GM12878 (cell line): ENCODE results near the gene PFKL. TPM values are rescaled to one million over a fixed set of nuclear protein-coding genes. Genes with fewer than 3 reads are reported as not detected.

Experiments used
- ATAC-seq: fragments of 200-7000 bp; cut with Tn5 transposase; 3 replicates; pipeline ENCODE4 v1.9.1; 2020; ENCODE audit warnings: mild to moderate bottlenecking, moderate library complexity
- BruUV-seq: library from RNA; stranded (reverse); fragments of 400-500 nt; replicated peaks from 2 replicates; lab custom pipeline; 2021; lab: Mats Ljungman, UMichigan
- CTCF ChIA-PET: fragments of 300-600 bp; sonication (Branson Sonifier 250); formaldehyde crosslinking; extraction: SDS; loops from one replicate; lab custom pipeline; 2021; ENCODE audit warnings: inconsistent platforms; lab: Yijun Ruan, JAX
- POLR2A ChIA-PET: fragments of 350-600 bp; formaldehyde crosslinking; extraction: SDS; loops from one replicate; lab custom pipeline; 2021; ENCODE audit warnings: inconsistent platforms; lab: Charles Lee
- RAD21 ChIA-PET: fragments of 300-600 bp; sonication (Branson Sonifier 250); formaldehyde crosslinking; loops from one replicate; lab custom pipeline; 2023; ENCODE audit warnings: antibody characterized with exemption; ENCODE audit not compliant: unreplicated experiment; lab: Charles Lee
- SMC1A ChIA-PET: fragments of 300-600 bp; sonication (Branson Sonifier 250); formaldehyde crosslinking; loops from one replicate; lab custom pipeline; 2023; ENCODE audit not compliant: unreplicated experiment, uncharacterized antibody; lab: Charles Lee
- DNase-seq: peaks from one replicate; pipeline ENCODE4 v3.0.0-alpha.2; 2011; ENCODE audit warnings: low read depth, low spot score
- FAIRE-seq: peaks from 3 replicates; lab custom pipeline; 2011; peaks lifted over from hg19 to GRCh38; lab: Jason Lieb, UNC
- H2AFZ ChIP-seq: 2 replicates; pipeline ENCODE4 v1.6.0; 2011; ENCODE audit warnings: low read depth, low read length, control low read depth; ENCODE audit not compliant: control insufficient read depth
- H3K27ac ChIP-seq: 2 replicates; pipeline ENCODE4 v1.5.1; 2011; ENCODE audit warnings: control low read depth; ENCODE audit not compliant: control insufficient read depth, insufficient read depth
- H3K27me3 ChIP-seq, 2 experiments: replicated peaks in 1 of 2; 2 replicates each; pipeline versions ENCODE4 v1.6.0 to v1.6.1; 2011; ENCODE audit warnings: low read length in 1 of 2; ENCODE audit not compliant: control insufficient read depth in 2 of 2, insufficient read depth in 2 of 2
- H3K36me3 ChIP-seq, 2 experiments: 2 replicates each; pipeline ENCODE4 v1.5.1; 2011; ENCODE audit warnings: low read length in 1 of 2; ENCODE audit not compliant: control insufficient read depth in 2 of 2, insufficient read depth in 2 of 2
- H3K4me1 ChIP-seq: 2 replicates; pipeline ENCODE4 v1.6.1; 2011; ENCODE audit warnings: mild to moderate bottlenecking, low read length, moderate library complexity, mixed read lengths; ENCODE audit not compliant: control insufficient read depth, insufficient read depth
- H3K4me2 ChIP-seq: 2 replicates; pipeline ENCODE4 v1.6.0; 2011; ENCODE audit warnings: control low read depth; ENCODE audit not compliant: control insufficient read depth, insufficient read depth
- H3K4me3 ChIP-seq: fragments of 200-600 bp; sonication (generic); 2 replicates; pipeline ENCODE4 v1.5.1; 2016
- H3K79me2 ChIP-seq: 2 replicates; pipeline ENCODE4 v1.6.0; 2011; ENCODE audit warnings: low read length; ENCODE audit not compliant: control insufficient read depth, insufficient read depth
- H3K9ac ChIP-seq: 2 replicates; pipeline ENCODE4 v1.8.0; 2011; ENCODE audit warnings: low read length, control low read depth, mixed read lengths; ENCODE audit not compliant: control insufficient read depth, insufficient read depth
- H3K9me3 ChIP-seq: replicated peaks from 3 replicates; pipeline ENCODE4 v1.5.1; 2011; ENCODE audit warnings: mild to moderate bottlenecking, low read length; ENCODE audit not compliant: control insufficient read depth, insufficient read depth
- H4K20me1 ChIP-seq: 2 replicates; pipeline ENCODE4 v1.6.0; 2011; ENCODE audit not compliant: control insufficient read depth, insufficient read depth
- ATF7 ChIP-seq: fragments of 450-650 bp; IDR thresholded peaks from 2 replicates; pipeline ENCODE4 v1.6.1; 2016; ENCODE audit warnings: low read depth, mild to moderate bottlenecking
- BHLHE40 ChIP-seq, 2 experiments: fragments of 450-650 bp in 1 of 2; IDR thresholded peaks; 2 replicates each; pipeline ENCODE4 v1.6.1; 2011 to 2017; ENCODE audit warnings: low read depth in 2 of 2, borderline replicate concordance in 1 of 2, improper control_type of control experiment in 1 of 2, low read length in 1 of 2, mild to moderate bottlenecking in 1 of 2
- CEBPB ChIP-seq, 2 experiments: fragments of 150-350 bp in 1 of 2; IDR thresholded peaks; 2 replicates each; pipeline ENCODE4 v1.6.1; 2012 to 2014; ENCODE audit warnings: low read depth in 2 of 2, low read length in 2 of 2, borderline replicate concordance in 1 of 2, inconsistent platforms in 1 of 2
- EED ChIP-seq: sonication (generic); IDR thresholded peaks from 2 replicates; pipeline ENCODE4 v1.6.1; 2016; ENCODE audit warnings: antibody characterized with exemption, low read depth
- FOXK2 ChIP-seq: fragments of 450-650 bp; IDR thresholded peaks from 2 replicates; pipeline ENCODE4 v1.6.1; 2017; ENCODE audit warnings: mild to moderate bottlenecking, moderate library complexity
- HDAC6 ChIP-seq: fragments of 200-600 bp; sonication (generic); IDR thresholded peaks from one replicate; pipeline ENCODE4 v1.8.0; 2017; ENCODE audit warnings: antibody characterized with exemption; ENCODE audit not compliant: unreplicated experiment
- IRF4 ChIP-seq: IDR thresholded peaks from 2 replicates; pipeline ENCODE4 v1.6.1; 2011; ENCODE audit warnings: low read depth, low read length
- JUNB ChIP-seq: IDR thresholded peaks from 2 replicates; pipeline ENCODE4 v1.6.1; 2016; ENCODE audit warnings: antibody characterized with exemption, mild to moderate bottlenecking
- KLF5 ChIP-seq: fragments of 450-650 bp; IDR thresholded peaks from 2 replicates; pipeline ENCODE4 v1.6.1; 2014; ENCODE audit warnings: mild to moderate bottlenecking; ENCODE audit not compliant: partially characterized antibody
- MEF2B ChIP-seq: fragments of 450-650 bp; IDR thresholded peaks from 2 replicates; pipeline ENCODE4 v1.6.1; 2018; ENCODE audit warnings: mild to moderate bottlenecking, moderate library complexity; ENCODE audit not compliant: partially characterized antibody, poor library complexity, severe bottlenecking
- MTA2 ChIP-seq: fragments of 450-650 bp; IDR thresholded peaks from 2 replicates; pipeline ENCODE4 v1.6.1; 2016; ENCODE audit warnings: low read depth, mild to moderate bottlenecking, moderate library complexity
- NR2C1 ChIP-seq: fragments of 450-650 bp; IDR thresholded peaks from 2 replicates; pipeline ENCODE4 v1.6.1; 2017; ENCODE audit warnings: antibody characterized with exemption, mild to moderate bottlenecking, moderate library complexity
- NR2F1 ChIP-seq: fragments of 450-650 bp; conservative IDR thresholded peaks from 2 replicates; pipeline ENCODE4 v1.6.1; 2017; ENCODE audit warnings: mild to moderate bottlenecking
- POLR2AphosphoS2 ChIP-seq: IDR thresholded peaks from 2 replicates; pipeline ENCODE4 v1.6.1; 2011; ENCODE audit warnings: low read depth, mild to moderate bottlenecking, low read length, improper control_type of control experiment, moderate library complexity
- RAD21 ChIP-seq: IDR thresholded peaks from 2 replicates; pipeline ENCODE4 v1.6.1; 2011; ENCODE audit warnings: mild to moderate bottlenecking, low read depth, low read length, moderate library complexity; ENCODE audit not compliant: insufficient read depth
- RAD51 ChIP-seq: fragments of 450-650 bp; IDR thresholded peaks from 2 replicates; pipeline ENCODE4 v1.6.1; 2016; ENCODE audit warnings: moderate library complexity, mild to moderate bottlenecking, inconsistent platforms
- RB1 ChIP-seq: fragments of 450-650 bp; formaldehyde crosslinking; IDR thresholded peaks from 2 replicates; pipeline ENCODE4 v1.6.1; 2017; ENCODE audit warnings: mild to moderate bottlenecking, borderline replicate concordance
- REST ChIP-seq: IDR thresholded peaks from 2 replicates; pipeline ENCODE4 v1.6.1; 2012; ENCODE audit warnings: mild to moderate bottlenecking, low read depth, low read length
- SUZ12 ChIP-seq: fragments of 200-600 bp; sonication (generic); IDR thresholded peaks from one replicate; pipeline ENCODE4 v1.6.1; 2018; ENCODE audit warnings: antibody characterized with exemption, mild to moderate bottlenecking; ENCODE audit not compliant: unreplicated experiment
- TCF3 ChIP-seq: IDR thresholded peaks from 2 replicates; pipeline ENCODE4 v1.6.1; 2012; ENCODE audit warnings: low read depth, mild to moderate bottlenecking, low read length, borderline replicate concordance; ENCODE audit not compliant: insufficient read depth
- ZNF274 ChIP-seq: IDR thresholded peaks from one replicate; pipeline ENCODE4 v1.8.0; 2011; ENCODE audit not compliant: insufficient read length, insufficient read depth
- WGBS: methylation state at CpG from one replicate; pipeline ENCODE4 v1.1.6; 2016; ENCODE audit warnings: low lambda C conversion rate; ENCODE audit not compliant: insufficient replicate concordance, insufficient coverage; ENCODE audit errors: missing lambda C conversion rate; 5-methylcytosine and 5-hydroxymethylcytosine counted together
- in situ Hi-C: fragments of 300-500 bp; cut with MboI; formaldehyde crosslinking; loops from 9 replicates; pipeline ENCODE4 v1.14.3; 2018; ENCODE audit warnings: mixed read lengths
- intact Hi-C: fragments of 100-400 bp; cut with micrococcal nuclease; formaldehyde crosslinking; loops from one replicate; pipeline ENCODE4 v1.14.2; 2022; ENCODE audit not compliant: unreplicated experiment
- polyA plus RNA-seq, 11 experiments: library from polyadenylated mRNA; depleted of rRNA in 4 of 11; unstranded in 6 of 11; stranded (reverse) in 5 of 11; fragments of >200 nt; fragmentation: Nextera tagmentation in 4 of 11; fragmentation: Illumina TruSeq in 1 of 11; extraction: Ambion mirVana in 4 of 11; extraction: Trizol in 1 of 11; gene quantifications; 1 replicate in 1 of 11; 2 replicates in 10 of 11; pipeline versions ENCODE4 v1.2.1 to v1.2.3, GENCODE V29; 2011 to 2016; ENCODE audit warnings: inconsistent platforms in 2 of 11, missing spikeins in 2 of 11, low read depth in 1 of 11
- total RNA-seq, 4 experiments: library from RNA; depleted of rRNA in 3 of 4; stranded (reverse); fragments of >200 nt in 3 of 4; fragmentation: Illumina TruSeq in 1 of 4; extraction: Trizol in 1 of 4; gene quantifications; 2 replicates each; pipeline versions ENCODE4 v1.2.1 to v1.2.3, GENCODE V29; 2013 to 2021

PFKL gene
- total and polyA plus RNA-seq, 10 of the 15 experiments (the other 5 are each of a cell fraction or from before 2014, with no cell fraction given), result 1.2 to 192 (median 112) TPM

- no peak for DNase-seq
- Histone ChIP-seq H3K4me3 (peak overlapping the region; percentile 67), H3K36me3 (no peaks in the 10 kb centered on the region), H4K20me1 (no peaks in the 10 kb centered on the region), H3K9ac (peak overlapping the region; percentile 87), H3K27ac (peak overlapping the region; percentile 95), H3K9me3 (no peaks in the 10 kb centered on the region), H3K4me2 (peak overlapping the region; percentile 99), H3K27me3 (no peaks in the 10 kb centered on the region), H3K79me2 (peaks cover 45% of the 10 kb centered on the region), H2AFZ (peak overlapping the region; percentile 62), H3K4me1 (peaks cover 47% of the 10 kb centered on the region)
- intact Hi-C loops, result no loop called here
- ChIA-PET SMC1A (no interaction called here), CTCF (interaction anchor here (1.0 to 2.0 kb wide), 4 partner anchors 8 to 181 kb away, joined by 3 to 15 read pairs (median 4); no protein-coding TSS in a partner anchor), RAD21 (interaction anchor here (0.6 to 1.9 kb wide), 2 partner anchors 285 to 433 kb away, joined by 3 to 7 read pairs; no protein-coding TSS in a partner anchor), POLR2A (interaction anchor here (2.1 kb wide), 1 partner anchor 284 kb away, joined by 6 read pairs; no protein-coding TSS in a partner anchor)
- peak; percentile 87 for FAIRE-seq
- in situ Hi-C loops, result no loop called here
- peak; percentile 66 for TF ChIP-seq RAD51
- TF ChIP-seq SUZ12, result no peak
- TF ChIP-seq MEF2B, result no peak
- no peak for TF ChIP-seq REST
- no peak for TF ChIP-seq FOXK2
- TF ChIP-seq EED, result no peak
- TF ChIP-seq IRF4, result no peak
- no peak; the same call in 1 of the 2 replicates for TF ChIP-seq POLR2AphosphoS2
- peak; percentile 11 for TF ChIP-seq KLF5
- peak; percentile 53; the same call in 1 of the 2 replicates for TF ChIP-seq MTA2
- no peak for TF ChIP-seq RB1
- no peak for TF ChIP-seq HDAC6
- TF ChIP-seq TCF3, result 0 out of 2 replicates have a peak, but pooled peaks have one; percentile 10
- TF ChIP-seq CEBPB (IDR thresholded peaks at IDR 0.05; ENCODE audit: borderline replicate concordance in 1 of 2, low read depth in 2 of 2, low read length in 2 of 2), result no peak
- TF ChIP-seq JUNB, result no peak
- TF ChIP-seq ZNF274, result no peak
- TF ChIP-seq NR2C1, result no peak
- TF ChIP-seq BHLHE40 (IDR thresholded peaks at IDR 0.05; ENCODE audit: borderline replicate concordance in 1 of 2, low read depth in 2 of 2, low read length in 1 of 2), result peak in 1 of 2 experiments; percentile 72; a peak in 2 of 4 replicates
- TF ChIP-seq NR2F1, result no peak
- TF ChIP-seq RAD21, result no peak
- 0 out of 2 replicates have a peak, but pooled peaks have one; percentile 26 for TF ChIP-seq ATF7
- BruUV-seq, result TSS peak; percentile 95
- 2% methylated on average over 8 of the region's 10 CpGs for whole genome bisulfite sequencing
- peak; percentile 1 for ATAC-seq
These were observed 782 bp upstream of the PFKL start for GRCh38 chr21:44299085-44299457.
